IPS-NIHi7 (cell line): ENCODE data around the gene ZFHX3.

ENCODE experiments used
- DNase-seq: peaks from one replicate; pipeline ENCODE4 v3.0.0; 2012; ENCODE audit warnings: mixed read lengths; ENCODE audit errors: extremely low spot score

ZFHX3 gene

DNA sequence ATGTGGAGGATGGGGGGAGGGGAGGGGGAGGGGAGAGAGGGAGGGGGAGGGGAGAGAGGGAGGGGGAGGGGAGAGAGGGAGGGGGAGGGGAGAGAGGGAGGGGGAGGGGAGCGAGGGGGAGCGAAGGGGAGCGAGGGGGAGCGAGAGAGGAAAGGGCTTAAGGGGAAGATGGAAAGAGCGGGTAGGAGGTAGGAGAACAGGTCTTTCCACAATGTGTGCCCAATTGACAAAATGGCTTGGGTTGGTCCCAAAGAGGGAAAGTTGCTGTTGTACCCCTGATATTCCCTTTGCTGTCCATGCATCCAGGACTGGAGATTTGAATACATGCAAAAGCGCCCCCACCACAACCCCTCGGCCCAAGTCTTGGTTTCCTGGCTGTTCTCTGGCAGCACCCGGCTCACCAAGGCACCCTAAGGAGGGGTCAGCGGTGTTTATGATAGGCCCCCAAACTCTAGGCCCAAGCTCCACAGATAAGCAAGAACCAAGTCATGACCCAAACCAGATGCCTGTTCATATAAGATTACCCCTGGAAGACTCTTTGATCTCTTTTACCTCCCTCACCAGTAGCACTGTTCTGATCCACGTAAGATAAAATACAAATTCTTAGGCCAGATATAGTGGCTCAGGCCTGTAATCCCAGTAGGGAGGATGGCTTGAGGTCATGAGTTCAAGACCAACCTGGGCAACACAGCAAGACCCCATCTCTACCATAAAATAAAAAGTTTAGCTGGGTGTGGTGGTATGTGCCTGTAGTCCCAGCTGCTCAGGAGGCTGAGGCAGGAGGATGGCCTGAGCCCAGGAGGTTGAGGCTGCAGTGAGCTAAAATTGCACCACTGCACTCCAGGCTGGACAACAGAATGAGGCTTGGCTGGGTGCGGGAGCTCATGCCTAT lies 119.6 kb downstream of the ZFHX3 start:
- no peak for DNase-seq

DNA sequence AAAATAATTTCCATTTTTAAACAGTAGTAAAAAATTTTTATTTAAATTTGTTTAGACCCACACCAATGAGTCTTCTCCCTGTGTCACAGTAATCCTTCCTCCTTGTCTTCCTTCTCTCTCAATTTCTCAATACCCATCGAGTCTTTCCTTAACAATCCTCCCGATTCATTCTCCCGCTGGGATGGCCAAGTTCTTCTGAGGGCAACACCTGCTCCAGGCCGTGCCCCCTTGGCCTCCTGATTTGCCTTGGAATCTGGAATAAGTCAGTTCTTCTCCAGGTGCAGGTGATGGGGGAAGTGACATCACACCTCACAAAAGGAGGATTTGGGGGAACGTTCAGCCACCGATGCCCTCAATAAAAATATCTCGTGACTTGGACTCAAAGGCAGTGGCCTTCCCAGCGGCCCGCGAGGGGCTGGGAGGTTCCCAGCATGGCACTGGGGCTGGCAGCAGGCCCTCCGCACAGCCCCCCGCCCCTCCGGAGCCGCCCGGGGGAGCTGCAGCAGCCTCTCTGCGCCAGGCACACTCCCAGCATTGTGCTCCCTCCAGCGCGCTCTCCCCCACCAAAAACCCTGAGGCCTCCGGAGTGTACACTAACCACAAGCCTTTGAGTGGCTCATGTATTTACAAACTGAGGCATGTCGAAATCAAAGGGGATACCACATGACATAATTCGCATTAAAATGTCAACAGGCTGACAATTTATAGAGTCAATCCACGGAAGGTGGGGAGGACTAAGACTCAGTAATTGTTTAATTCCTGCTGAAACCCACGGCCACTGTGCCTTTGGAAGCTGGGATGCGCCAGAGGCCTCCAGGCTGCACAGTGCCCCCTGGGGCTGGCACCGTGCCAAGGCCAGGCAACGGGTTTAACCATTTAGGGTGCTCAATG lies 120.5 kb downstream of the ZFHX3 start:
- DNase-seq = no peak

DNA sequence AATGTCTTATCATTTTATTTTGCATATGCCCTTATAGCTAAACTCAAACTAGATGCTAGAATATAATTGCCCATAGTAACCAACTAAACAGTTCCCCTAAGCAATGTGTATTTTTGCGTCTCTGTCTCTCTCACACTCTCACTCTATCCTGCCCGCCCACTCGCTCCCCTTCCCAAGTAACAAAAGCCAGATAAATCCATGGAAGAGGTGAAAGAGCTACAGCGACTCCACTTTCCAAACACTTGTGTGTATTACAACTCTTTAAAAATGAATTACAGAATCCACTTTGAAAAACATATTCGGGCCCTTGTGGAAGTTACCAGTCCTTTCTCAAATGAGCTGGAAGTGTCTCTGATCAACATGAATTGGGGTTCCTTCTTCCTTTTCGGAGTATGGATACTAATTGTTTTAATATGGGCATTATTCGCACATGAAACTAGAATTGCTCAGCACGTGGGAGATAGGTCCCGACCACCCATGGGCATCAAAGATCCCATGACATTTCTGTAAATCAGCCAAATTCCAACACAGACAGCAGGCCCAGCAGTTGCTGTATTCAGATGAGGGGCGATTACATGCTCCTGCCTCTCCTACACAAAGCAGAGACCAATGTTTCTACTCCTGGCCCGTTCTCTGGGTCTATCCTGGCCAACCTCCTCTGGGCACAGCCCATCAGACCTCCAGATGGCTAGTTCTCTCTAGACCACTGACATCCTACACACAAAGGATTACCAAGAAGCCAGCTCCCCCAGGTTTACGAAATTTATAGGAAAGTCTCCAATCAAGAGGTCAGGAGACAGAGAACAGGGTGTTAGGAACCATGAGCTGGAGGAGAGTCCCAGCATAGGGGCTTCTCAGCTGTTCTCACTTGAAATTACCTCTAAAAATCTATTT lies 121.5 kb downstream of the ZFHX3 start:
- no peak for DNase-seq

DNA sequence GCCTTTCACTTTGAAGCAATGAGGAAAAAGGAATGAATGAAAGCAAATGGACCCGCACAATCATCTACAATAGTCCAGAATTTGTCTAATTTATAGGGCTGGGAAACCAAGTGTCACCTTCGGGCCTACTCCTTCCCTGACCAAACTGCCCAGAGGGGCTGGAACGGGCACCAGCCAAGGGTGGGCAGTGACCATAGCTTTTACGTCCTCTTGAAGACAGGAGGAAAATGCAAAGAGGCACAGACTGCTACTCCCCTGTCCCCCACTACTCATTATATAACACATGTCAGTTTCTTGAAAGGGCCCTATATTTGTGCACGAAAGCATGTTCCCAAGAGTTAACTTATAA lies 122.3 kb downstream of the ZFHX3 start:
- no peak for DNase-seq

DNA sequence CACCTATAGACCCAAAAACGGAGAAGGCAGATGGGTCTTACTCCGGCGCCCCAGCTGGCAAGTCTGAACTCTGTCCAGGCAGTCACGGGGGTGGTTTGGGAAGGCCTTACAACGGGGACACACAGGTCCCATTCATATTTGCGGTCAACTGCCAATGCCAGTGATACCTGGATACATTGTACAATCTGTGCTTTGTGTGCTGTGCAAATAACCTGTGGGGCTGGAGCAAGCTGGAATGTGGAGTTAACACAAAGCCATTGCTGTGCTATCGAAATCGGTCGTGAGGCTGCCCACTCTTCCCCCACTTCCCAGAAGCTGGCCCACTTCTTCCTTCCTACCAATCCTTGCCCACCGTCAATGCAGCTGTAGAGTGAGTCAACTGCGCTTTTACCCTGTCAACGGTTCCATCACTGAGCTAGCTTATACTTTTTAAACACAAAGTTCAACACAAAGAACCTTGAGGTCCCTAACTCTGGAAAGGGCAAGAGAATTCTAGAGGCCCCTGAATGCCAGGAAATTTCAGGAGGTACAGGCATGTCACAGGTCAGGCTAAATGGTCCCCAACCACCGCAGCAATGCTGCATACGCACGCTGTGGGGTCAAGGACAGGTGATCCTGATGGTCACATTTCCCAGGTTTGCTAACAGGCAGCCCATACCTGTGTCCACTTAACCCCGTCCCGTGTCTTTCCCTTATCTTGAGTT lies 122.8 kb downstream of the ZFHX3 start:
- DNase-seq = no peak

DNA sequence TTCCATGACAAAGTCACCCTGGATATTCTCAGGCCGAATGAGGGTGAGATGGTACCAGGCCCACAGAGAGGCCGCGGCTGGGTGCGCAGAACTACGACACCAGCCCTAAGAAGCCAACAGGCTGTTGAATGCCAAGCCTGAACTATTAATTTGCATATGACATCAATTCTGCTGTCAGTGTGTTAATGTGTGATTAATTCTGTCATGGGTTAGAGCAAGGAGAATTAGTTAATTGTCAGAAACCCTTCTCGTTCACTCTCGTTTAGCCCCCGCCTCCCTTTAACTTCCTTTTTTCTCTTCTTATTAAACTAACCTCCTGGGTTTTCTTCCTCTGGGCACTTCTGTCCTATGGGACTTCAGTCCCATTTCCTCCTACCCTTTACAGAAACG lies 123.4 kb downstream of the ZFHX3 start:
- DNase-seq = no peak

DNA sequence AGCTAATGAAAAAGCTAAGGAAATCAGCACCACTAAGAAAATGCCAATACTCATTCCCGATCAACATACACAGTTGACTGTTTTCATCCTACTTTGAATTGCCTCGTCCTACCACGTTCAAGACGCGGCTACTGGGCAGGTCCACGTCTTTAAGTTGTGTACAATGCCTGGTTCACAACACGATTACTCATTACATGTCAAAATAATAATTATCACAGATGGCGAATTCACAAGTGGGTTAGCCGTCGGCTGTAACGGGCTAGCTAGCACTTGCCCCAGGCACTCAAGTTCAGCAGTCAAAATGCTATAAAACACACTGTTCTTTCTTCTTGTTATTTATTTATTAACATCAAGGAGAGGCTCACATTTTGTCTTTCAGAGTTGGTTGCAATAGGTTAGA lies 124.2 kb downstream of the ZFHX3 start:
- DNase-seq = no peak

DNA sequence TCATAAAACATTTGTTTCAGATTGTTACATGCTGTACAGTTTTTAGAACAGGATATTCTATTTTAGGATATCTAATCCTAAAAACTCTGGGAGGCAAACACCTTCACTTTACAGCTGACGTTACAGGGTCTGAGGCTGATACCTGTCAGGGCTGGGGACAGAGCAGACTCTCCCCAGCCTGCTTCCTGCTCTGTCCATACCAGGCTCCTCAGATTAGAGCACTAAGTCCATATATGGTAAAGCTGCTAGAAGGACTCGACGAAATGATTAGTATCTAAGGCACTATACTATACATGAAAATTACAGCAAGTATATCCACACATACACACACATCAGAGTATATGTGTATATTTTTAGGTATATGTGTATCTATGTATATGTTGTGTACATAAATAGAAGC lies 125.2 kb downstream of the ZFHX3 start:
- no peak for DNase-seq

DNA sequence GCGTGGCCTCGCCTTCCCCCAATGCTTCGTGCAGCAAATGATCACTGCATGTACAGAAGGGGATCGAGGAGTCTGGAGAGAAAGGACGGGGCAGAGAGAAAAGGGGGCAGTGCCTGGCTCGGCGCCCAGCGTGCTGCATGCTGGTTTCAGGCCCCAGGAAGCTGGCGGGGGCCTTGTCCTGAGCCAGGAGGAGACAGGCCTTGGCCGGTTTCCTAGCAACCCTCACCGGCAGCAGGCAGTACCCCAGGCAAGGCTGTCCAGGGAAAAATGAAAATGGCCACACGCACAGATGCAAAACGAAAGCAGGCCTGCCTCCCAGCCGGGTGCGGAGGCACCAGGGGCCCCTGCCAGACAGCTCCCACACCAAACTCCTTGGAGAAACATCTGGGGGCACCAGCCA lies 126.3 kb downstream of the ZFHX3 start:
- no peak for DNase-seq

DNA sequence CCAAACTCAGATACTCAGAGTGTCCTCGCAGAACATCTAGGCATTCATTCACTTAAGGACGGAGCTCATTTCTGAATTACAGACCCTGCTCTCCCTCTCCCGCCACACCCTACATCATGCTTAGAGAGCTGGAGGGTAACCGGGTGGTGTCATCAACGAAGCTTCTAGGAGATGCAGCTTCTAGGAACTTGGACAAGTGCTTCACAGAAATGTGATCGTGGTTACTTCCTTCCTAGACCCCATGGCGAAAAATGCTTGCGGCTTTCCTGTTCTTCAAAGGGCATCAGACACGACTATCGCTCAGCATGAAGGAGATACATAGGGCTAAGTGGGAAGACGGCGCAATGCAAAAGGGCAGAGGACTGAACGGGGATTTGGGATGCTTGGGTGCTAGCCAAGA lies 126.8 kb downstream of the ZFHX3 start:
- DNase-seq = no peak

DNA sequence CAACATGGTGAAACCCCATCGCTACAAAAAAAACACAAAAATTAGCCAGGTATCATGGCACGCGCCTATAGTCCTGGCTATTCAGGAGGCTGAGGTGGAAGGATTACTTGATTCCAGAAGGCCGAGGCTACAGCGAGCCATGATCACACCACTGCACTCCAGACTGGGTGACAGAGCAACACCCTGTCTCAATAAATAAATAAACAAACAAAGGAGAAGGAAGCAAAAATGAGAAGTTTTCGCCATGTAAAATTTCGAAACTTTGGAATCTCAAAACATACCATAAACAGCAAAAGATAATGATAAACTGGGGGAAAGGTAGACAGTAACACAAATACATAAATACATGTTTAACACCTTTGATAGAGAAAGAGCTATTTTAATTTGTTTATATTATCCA lies 130.9 kb downstream of the ZFHX3 start:
- DNase-seq = no peak

DNA sequence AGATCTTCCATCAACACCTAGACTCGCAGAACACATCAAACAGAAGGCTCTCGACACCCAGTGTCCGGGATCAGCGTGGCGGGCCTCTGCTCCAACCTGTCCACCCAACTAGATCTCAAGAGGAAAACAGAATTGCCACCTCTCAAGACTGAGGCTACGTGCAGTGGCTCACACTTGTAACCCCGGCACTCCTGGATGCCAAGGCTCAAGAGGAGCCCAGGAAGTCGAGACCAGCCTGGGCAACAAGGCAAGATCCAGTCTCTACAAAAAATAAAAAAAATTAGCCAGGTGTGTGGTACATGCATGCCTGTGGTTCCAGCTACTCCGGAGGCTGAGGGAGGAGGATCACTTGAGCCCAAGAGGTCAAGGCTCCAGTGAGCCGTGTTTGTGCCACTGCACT lies 132.6 kb downstream of the ZFHX3 start:
- DNase-seq = no peak

DNA sequence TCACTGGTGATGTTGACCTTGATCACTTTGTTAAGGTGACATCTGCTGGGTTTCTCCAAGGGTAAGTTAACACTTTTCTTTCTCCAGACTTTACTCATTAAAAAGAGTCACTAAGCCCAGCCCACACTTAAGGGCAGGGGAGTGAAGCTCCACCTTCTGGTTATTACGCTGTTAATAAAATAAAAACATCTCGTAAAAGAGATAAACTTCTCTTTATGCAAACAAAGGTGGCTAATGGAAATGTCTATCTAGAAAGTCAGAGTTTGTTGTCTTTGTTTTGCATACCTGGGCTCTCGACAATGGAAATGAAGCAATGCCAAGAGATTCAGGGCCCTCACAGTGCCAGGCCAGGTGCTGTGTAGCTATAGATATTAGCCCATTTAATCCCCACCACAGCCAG lies 134.4 kb downstream of the ZFHX3 start:
- no peak for DNase-seq

DNA sequence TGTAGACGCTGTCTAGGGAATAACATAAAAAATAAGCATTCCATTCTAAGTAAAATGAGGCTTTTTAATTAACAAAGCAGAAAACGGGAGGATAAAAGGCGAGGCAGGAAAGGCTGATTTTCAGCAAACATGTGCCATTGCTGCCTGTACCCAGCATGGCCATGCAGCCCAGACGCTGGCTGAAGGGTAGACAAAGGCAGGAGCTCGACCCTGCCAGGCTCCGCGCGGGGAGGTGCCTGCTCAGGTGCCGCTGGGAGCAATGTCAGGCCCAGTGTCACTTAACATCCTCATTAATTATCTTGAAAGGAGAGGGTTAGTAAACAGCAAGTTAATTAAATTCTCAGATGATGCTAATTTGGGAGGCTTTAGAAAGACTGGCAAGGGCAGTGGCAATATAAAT lies 136.0 kb downstream of the ZFHX3 start:
- DNase-seq = no peak

DNA sequence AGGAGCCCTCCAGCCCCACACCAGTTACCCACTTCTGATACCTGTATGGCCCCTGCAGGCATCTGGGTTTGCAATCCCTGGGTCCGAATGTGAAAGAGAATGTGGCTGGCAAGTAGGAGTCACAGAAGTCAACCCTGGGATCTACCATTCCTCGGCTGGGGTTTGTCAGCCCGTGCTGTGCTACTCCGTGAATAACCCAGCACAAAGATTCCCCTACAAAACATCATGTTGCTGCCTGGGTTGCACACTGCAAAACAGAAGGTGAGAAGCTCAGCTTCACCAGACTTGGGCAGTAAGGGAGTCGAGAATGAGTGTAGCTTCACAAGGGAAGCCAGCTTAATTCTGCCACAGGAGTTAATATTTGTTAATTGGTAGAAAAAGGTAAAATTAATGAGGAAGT lies 137.1 kb downstream of the ZFHX3 start:
- no peak for DNase-seq

DNA sequence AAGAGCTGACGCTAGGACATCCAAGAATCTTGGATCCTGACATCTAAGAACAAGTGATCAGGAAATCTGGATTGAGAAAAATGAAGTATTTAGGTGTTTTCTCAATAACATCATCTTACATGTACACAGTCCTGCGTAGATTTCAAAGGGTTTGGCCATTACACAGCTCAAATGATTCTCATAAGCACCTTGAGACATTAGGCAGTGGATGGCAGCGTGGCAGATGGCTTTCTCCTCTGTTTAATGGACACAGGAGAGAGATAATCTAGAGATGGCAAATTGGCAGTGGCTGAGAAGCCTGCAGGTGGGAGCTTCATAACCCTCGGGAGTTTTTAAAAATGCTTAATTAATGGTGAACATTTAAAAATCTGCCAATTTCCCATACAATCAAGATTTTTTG lies 137.5 kb downstream of the ZFHX3 start:
- no peak for DNase-seq

DNA sequence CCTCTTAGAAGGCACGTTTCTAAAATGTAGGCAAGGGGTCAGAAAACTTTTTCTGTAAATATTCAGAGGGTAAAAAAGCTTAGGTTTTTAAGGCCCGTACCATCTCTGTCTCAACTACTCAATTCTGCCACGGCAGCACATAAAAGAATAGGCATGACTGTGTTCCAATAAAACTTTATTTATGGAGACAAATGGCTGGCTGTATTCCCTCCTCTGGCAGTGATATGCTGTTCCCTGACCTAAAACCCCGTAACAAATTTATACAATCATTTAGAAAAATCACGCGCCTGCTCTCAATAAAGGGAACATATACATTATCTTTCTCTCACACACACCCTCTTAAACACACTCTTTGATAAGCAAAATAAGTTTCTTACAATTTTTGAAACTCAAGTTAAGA lies 138.7 kb downstream of the ZFHX3 start:
- no peak for DNase-seq

DNA sequence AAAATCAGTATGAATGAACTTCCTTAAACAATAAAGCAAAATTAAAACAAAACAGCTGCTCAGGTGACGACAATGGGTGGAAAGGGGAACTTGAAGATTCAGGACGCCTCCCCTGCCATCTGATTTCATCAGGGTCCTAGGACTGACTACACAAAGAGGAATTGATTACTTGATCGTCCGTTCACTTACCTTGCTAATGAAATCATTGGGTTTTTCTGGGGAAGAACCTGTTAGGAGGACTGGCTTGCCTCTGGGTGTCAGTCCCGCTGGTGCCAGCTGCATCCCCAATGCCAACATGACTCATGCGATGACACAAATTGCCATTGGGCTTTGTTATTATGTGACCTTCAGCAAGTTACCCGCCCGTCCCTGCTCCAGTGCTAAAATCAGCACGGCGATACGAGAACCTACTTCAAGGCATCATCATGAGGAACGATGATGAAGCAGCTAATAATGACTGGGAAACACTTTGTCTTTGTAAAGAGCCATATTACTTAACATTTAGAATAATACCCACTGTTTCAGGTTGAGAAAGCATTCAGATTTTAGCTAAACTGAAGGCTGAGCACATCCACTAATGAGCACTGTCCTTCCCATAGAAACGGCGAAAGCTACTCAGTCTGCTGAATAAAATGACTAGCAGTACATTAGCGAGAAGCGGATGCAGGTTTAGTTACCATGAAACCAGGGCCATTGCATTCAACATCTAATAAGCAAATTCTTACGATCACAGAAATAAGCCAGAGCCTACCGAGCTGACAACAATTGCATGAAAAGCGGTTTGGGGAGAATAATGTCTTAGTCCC lies 139.4 kb downstream of the ZFHX3 start:
- no peak for DNase-seq

DNA sequence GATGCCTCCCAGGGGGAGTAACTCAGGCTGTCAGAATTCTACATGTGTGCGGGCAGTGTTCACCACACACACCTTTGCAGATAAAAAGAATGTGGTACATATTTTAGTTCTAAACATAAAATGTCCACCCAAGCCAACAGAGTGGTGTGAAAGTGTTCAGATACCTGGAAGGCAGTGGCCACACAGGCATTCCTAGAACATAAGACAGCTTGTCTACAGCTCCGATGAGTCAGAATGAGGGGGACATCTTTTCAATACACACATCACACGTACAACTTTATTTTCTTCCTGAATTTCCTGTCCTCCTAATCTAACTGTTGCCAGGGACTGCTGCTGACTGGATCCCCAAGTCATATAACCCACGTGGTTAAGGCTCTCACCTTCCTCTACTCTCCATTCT lies 142.3 kb downstream of the ZFHX3 start:
- no peak for DNase-seq

DNA sequence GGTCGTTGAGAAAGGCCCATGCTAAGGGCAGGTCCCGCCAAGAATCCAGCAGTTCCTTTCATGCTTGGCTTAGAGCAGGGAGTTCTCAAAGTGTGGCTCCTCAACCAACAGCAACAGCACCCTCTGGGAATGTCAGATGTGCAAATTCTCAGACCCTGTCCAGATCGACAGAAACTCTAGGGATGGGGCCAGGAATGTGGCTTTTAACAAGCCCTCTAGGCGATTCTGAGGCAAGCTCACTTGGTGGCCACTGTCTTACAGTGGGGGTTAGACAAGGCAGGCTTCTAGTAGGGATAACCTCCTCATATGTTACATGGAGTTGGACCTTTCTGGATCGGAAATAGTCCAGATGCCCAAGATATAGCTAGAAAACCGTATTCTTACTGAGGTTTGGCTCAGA lies 144.8 kb downstream of the ZFHX3 start:
- no peak for DNase-seq

DNA sequence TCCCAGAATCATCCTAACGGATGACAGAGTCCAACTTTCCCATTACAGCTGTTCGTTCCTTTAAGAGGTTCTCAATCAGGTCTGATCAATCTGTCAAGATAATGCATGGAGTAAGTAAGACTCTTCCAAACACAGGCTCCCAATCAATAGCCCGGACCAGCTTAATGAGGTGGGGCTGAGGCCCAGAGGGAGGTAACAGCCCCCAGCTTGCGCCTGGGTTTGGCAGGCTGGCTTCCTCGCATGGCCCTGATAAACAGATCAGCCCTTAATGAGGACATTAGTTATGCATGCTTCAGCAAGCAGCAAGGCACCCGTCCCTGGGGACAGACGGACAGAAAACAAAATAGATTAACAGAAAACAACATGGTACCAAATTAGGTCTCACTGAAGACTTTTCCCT lies 145.7 kb downstream of the ZFHX3 start:
- no peak for DNase-seq
